GM23248 (cell line): ENCODE results near the gene ZNF536. TPM values are rescaled to one million over a fixed set of nuclear protein-coding genes. Genes with fewer than 3 reads are reported as not detected.

Source experiments
- DNase-seq: peaks from one replicate; pipeline ENCODE4 v3.0.0-alpha.2; 2015
- H2AFZ ChIP-seq: fragments of 200-600 bp; sonication (generic); 2 replicates; pipeline ENCODE4 v1.6.1; 2016; ENCODE audit warnings: antibody characterized with exemption
- H3F3A ChIP-seq: fragments of 200-600 bp; sonication (generic); 2 replicates; pipeline ENCODE4 v1.6.1; 2016; ENCODE audit warnings: mild to moderate bottlenecking, antibody characterized with exemption, mixed run types; ENCODE audit not compliant: insufficient read depth
- H3K27ac ChIP-seq: fragments of 200-600 bp; sonication (generic); 2 replicates; pipeline ENCODE4 v1.5.1; 2016; ENCODE audit warnings: mild to moderate bottlenecking
- H3K27me3 ChIP-seq: fragments of 200-600 bp; sonication (generic); replicated peaks from 2 replicates; pipeline ENCODE4 v1.6.1; 2016; ENCODE audit warnings: mild to moderate bottlenecking; ENCODE audit not compliant: insufficient read depth
- H3K36me3 ChIP-seq: fragments of 200-600 bp; sonication (generic); 2 replicates; pipeline ENCODE4 v1.6.1; 2016; ENCODE audit warnings: low read depth, mild to moderate bottlenecking
- H3K4me1 ChIP-seq: fragments of 200-600 bp; sonication (generic); 2 replicates; pipeline ENCODE4 v1.6.1; 2016; ENCODE audit warnings: mild to moderate bottlenecking; ENCODE audit not compliant: insufficient read depth
- H3K4me2 ChIP-seq: fragments of 200-600 bp; sonication (generic); one replicate; pipeline ENCODE4 v1.6.1; 2016; ENCODE audit warnings: mild to moderate bottlenecking; ENCODE audit not compliant: unreplicated experiment
- H3K4me3 ChIP-seq: fragments of 200-600 bp; sonication (generic); 2 replicates; pipeline ENCODE4 v1.5.1; 2016; ENCODE audit warnings: mild to moderate bottlenecking
- H3K79me2 ChIP-seq: fragments of 200-600 bp; sonication (generic); 2 replicates; pipeline ENCODE4 v1.6.1; 2016; ENCODE audit warnings: mild to moderate bottlenecking; ENCODE audit not compliant: insufficient read depth
- H3K9ac ChIP-seq: fragments of 200-600 bp; sonication (generic); 2 replicates; pipeline ENCODE4 v1.6.1; 2016; ENCODE audit warnings: mild to moderate bottlenecking
- H3K9me2 ChIP-seq: fragments of 200-600 bp; sonication (generic); 2 replicates; pipeline ENCODE4 v1.6.1; 2016; ENCODE audit warnings: mixed run types, mild to moderate bottlenecking, moderate library complexity; ENCODE audit not compliant: insufficient read depth
- H3K9me3 ChIP-seq: fragments of 200-600 bp; sonication (generic); one replicate; pipeline ENCODE4 v1.6.1; 2017; ENCODE audit warnings: low read depth
- H4K20me1 ChIP-seq: fragments of 200-600 bp; sonication (generic); 2 replicates; pipeline ENCODE4 v1.6.0; 2016; ENCODE audit not compliant: insufficient read depth
- EZH2 ChIP-seq: fragments of 200-600 bp; sonication (generic); IDR thresholded peaks from 2 replicates; pipeline ENCODE4 v1.6.1; 2018; ENCODE audit warnings: antibody characterized with exemption, mild to moderate bottlenecking; ENCODE audit not compliant: insufficient read depth, poor library complexity, severe bottlenecking
- EZH2phosphoT487 ChIP-seq: fragments of 200-600 bp; sonication (generic); IDR thresholded peaks from 2 replicates; pipeline ENCODE4 v1.6.1; 2018; ENCODE audit warnings: antibody characterized with exemption, moderate library complexity, mild to moderate bottlenecking, low read depth; ENCODE audit not compliant: insufficient read depth
- WGBS, 2 experiments: methylation state at CpG; one replicate each; pipeline ENCODE4 v1.1.6; 2015 to 2017; ENCODE audit warnings: low lambda C conversion rate in 2 of 2, low coverage in 1 of 2; ENCODE audit errors: missing lambda C conversion rate in 2 of 2; 5-methylcytosine and 5-hydroxymethylcytosine counted together
- in situ Hi-C: fragments of 300-500 bp; cut with MboI; formaldehyde crosslinking; loops from 2 replicates; pipeline ENCODE4 v1.15.0; 2020
- polyA plus RNA-seq: library from polyadenylated mRNA; unstranded; fragments of >200 nt; fragmentation: Nextera tagmentation; extraction: Ambion mirVana; gene quantifications from 2 replicates; pipeline ENCODE4 v1.2.1, GENCODE V29; 2016
- total RNA-seq: library from RNA; depleted of rRNA; stranded (reverse); fragments of >200 nt; shearing (Covaris generic); gene quantifications from 2 replicates; pipeline ENCODE4 v1.2.3, GENCODE V29; 2014

The ZNF536 gene
- total and polyA plus RNA-seq, 2 experiments from 2014 or later: 0.35 to 0.43 TPM

GRCh38 chr19:30362156-30362754 lies 9.9 kb upstream of the ZNF536 start:
- in situ Hi-C loops: no loop called here

GRCh38 chr19:30363073-30363472 lies 9.1 kb upstream of the ZNF536 start:
- in situ Hi-C loops: no loop called here
- H3K79me2 ChIP-seq: no peaks in the 10 kb centered on the region
- H3K36me3 ChIP-seq: no peaks in the 10 kb centered on the region
- no peak for TF ChIP-seq EZH2phosphoT487
- no peaks in the 10 kb centered on the region for H3K27me3 ChIP-seq
- no peak overlapping the region for H3K4me3 ChIP-seq
- H3F3A ChIP-seq: no peaks in the 10 kb centered on the region
- no peak for DNase-seq
- no peaks in the 10 kb centered on the region for H3K9me2 ChIP-seq
- 87 to 90% methylated on average over 11 of the region's 11 CpGs for whole genome bisulfite sequencing, 2 experiments
- no peaks in the 10 kb centered on the region for H3K9me3 ChIP-seq
- no peaks in the 10 kb centered on the region for H4K20me1 ChIP-seq
- H2AFZ ChIP-seq: no peak overlapping the region
- H3K27ac ChIP-seq: no peak overlapping the region
- H3K9ac ChIP-seq: no peak overlapping the region
- no peak overlapping the region for H3K4me2 ChIP-seq
- H3K4me1 ChIP-seq: no peaks in the 10 kb centered on the region

More at GRCh38 chr19:30362156-30362754, 9.9 kb upstream of the ZNF536 start:
- Histone ChIP-seq H3K27ac (no peak overlapping the region), H3K4me3 (no peak overlapping the region), H4K20me1 (no peaks in the 10 kb centered on the region), H3K4me1 (no peaks in the 10 kb centered on the region), H3K9me2 (no peaks in the 10 kb centered on the region), H3K36me3 (no peaks in the 10 kb centered on the region), H3K9ac (no peak overlapping the region), H3K27me3 (no peaks in the 10 kb centered on the region), H3K9me3 (no peaks in the 10 kb centered on the region), H3F3A (no peaks in the 10 kb centered on the region), H3K4me2 (no peak overlapping the region), H2AFZ (no peak overlapping the region), H3K79me2 (no peaks in the 10 kb centered on the region)
- peak; percentile 4 for DNase-seq
- no peak for TF ChIP-seq EZH2
- TF ChIP-seq EZH2phosphoT487: no peak
- WGBS, 2 experiments: 79 to 86% methylated on average over 6 of the region's 6 CpGs

GRCh38 chr19:30364866-30365800 lies 7.1 kb upstream of the ZNF536 start:
- H3K4me3 ChIP-seq: no peak overlapping the region
- WGBS, 2 experiments: 79 to 82% methylated on average over 10 of the region's 10 CpGs
- TF ChIP-seq EZH2 (no peak), EZH2phosphoT487 (no peak)
- no peaks in the 10 kb centered on the region for H3K36me3 ChIP-seq
- H2AFZ ChIP-seq: no peak overlapping the region
- H3F3A ChIP-seq: no peaks in the 10 kb centered on the region
- no peaks in the 10 kb centered on the region for H3K9me2 ChIP-seq
- no peak overlapping the region for H3K4me2 ChIP-seq
- no peaks in the 10 kb centered on the region for H4K20me1 ChIP-seq
- H3K9me3 ChIP-seq: no peaks in the 10 kb centered on the region
- H3K4me1 ChIP-seq: no peaks in the 10 kb centered on the region
- DNase-seq: no peak
- H3K27ac ChIP-seq: no peak overlapping the region
- H3K79me2 ChIP-seq: no peaks in the 10 kb centered on the region
- H3K27me3 ChIP-seq: no peaks in the 10 kb centered on the region
- H3K9ac ChIP-seq: no peak overlapping the region
- in situ Hi-C loops: no loop called here

- no peak for TF ChIP-seq EZH2phosphoT487
- no peak for TF ChIP-seq EZH2
- H3K27ac ChIP-seq: no peak overlapping the region
Observed at GRCh38 chr19:30366282-30366681, 5.9 kb upstream of the ZNF536 start.

More at GRCh38 chr19:30366282-30366681, 5.9 kb upstream of the ZNF536 start:
- no peaks in the 10 kb centered on the region for H3K36me3 ChIP-seq
- DNase-seq: no peak
- in situ Hi-C loops: no loop called here
- no peaks in the 10 kb centered on the region for H3K27me3 ChIP-seq
- 7 to 17% methylated on average over 1 of the region's 1 CpG for WGBS, 2 experiments
- H2AFZ ChIP-seq: no peak overlapping the region
- H3K9me3 ChIP-seq: no peaks in the 10 kb centered on the region
- H3K4me3 ChIP-seq: no peak overlapping the region
- H3K9ac ChIP-seq: no peak overlapping the region
- H3K79me2 ChIP-seq: no peaks in the 10 kb centered on the region
- no peaks in the 10 kb centered on the region for H3K4me1 ChIP-seq
- no peaks in the 10 kb centered on the region for H3K9me2 ChIP-seq
- H4K20me1 ChIP-seq: no peaks in the 10 kb centered on the region
- no peak overlapping the region for H3K4me2 ChIP-seq
- no peaks in the 10 kb centered on the region for H3F3A ChIP-seq
